ENCODE measurements around the gene FSTL4. TPM values are rescaled to one million over a fixed set of nuclear protein-coding genes. Genes with fewer than 3 reads are reported as not detected.

Gene FSTL4
- total RNA-seq, 1 experiment from 2014 or later, result 0.14 TPM

DNA sequence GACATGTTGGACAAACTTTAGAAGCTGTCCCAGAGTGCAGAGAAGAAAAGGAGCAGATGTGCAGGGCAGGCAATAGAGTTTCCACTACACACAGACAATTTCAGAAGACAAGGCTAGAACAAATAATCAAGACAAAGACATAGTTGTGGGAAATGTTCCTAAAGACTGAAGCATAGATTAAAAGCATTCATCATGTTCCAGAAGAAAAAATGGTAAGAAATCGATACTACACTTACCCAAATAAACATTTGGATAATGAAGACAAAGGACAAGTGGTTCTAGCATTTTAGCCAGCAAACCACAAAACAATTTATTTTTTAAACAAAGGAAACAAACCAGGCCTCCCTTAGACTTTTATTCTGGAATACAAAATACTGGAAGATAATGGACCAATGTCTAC is 97.9 kb downstream of the FSTL4 start:
- peak; percentile 72 for DNase-seq (ENCODE audit: low spot score)

DNA sequence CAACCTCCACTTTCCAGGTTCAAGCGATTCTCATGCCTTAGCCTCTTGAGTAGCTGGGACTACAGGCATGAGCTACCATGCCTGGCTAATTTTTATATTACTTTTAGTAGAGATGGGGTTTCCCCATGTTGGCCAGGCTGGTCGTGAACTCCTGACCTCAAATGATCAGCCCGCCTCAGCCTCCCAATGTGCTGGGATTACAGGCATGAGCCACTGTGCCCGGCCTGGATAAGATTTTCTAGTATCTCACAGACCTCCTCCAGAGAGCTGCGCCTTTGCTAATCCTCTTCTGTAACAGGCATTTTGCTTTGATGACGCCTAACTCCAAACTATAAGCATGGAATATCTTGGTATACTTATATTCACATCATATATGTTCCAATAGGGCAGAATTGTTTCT is 99.4 kb downstream of the FSTL4 start:
- no peak for DNase-seq (ENCODE audit: low spot score)

DNA sequence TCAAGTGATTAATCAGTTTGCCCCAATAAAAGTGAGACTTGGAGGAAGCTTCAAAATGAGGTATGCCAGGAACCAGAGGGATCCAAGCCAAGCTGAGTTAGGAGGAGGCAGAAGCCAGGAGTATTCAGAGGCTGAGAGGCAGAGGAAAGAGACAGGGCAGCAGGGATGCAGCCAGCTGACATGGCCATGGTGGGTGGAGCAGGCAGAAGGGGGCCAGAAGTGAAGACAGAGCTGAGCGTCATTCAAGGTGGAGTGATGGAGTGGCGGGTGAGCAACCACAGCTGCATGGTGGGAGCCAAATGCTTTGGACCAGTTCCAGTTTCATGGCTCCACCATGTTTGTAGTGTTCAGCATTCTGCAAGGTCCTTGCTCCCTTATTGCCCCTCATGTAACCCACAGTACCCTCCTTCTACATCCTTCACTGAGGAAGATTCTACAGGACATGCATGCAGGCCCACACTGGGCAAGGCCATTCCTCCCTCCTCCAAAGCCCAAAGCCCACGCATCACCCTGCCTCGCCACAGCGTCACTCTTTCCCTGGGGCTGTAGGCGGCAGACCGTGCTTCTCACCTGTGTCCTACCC is 100.6 kb downstream of the FSTL4 start:
- DNase-seq (ENCODE audit: low spot score), result no peak

DNA sequence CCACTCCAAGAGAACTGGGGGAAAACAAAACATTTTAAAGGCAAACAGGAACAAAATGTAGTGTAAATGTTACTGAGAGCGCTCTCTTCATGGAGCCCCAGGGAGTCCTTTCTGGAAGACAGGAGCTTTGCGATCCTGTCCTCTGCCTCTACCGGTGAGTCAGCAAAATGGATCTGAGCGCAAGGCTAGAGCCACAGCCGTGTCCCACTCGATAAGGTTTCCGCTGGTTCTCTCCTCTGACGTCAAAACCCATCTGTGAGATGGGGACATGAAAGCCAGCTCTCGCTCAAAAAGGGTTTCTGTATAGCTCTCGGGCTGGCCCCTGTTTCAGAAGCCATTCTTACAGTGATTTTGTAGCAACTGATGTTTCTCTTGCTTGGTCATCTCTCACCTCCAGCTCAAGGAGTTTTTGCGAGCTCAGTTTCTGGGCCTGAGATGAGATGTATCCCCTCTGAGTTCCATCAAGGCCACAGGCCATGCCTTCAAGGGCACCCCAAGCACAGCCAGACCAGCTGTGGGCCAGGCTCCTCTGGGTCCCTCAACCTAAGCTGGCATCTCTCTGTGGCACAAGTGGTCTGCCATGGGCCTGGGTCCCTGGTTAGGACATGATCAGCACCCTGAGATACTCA is 101.6 kb downstream of the FSTL4 start:
- DNase-seq (ENCODE audit: low spot score), result no peak

DNA sequence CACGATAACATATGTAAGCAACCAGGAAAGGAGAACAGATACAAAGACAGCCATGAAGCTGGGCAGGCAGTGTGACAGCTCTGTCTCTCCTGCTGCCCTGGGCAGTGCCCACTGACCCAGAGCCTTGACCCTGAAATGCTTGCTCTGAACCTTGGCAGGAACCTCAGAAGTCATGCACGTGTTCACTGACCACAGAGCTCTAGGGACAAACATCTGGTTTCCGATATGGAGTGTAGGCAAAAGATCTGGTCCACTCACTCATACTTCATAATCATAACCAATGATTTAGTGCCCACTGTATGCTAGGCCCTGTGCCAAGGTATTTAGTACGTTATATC is 102.6 kb downstream of the FSTL4 start:
- no peak for DNase-seq (ENCODE audit: low spot score)

DNA sequence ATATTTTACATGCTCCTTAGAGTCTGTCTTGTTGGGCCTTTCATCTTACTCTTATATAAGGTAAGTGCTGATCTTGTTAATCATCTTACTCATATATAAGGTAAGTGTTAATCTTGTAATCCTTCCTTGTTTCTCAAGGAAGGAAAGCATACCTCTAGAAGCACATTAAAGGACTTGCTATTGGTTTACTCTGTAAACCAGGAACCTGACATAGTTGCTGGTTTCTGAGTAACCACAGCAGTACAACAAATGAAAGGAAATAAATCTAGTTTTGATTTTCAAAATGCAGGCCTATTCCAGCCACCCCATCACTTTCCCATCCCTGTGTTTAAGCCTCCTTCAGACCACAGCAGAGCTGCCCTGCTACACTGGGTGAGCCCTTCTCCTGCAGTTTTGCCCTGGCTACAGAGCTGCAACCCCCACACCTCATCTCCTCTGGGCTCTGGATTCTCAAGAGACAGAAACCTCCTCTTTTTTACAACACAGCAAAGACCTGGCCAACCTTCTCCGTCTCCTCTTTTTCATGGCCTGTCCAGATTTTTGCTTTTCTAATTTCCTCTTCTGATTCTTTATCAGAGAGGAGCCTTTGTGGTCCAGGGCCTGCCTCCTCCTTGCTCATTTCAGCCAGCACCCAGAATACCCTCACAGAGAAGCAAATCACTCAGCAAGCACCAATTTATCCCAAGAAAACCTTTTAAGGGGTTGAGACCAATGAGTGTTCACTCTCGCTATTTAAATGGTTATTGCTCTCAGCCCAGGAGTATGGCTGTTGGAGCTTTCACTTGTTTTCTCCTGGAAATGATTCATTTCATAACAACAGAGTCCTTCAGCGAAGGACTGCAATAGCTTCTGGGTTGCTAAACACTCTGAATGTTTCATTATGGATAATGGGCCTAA is 103.2 kb downstream of the FSTL4 start:
- no peak for DNase-seq (ENCODE audit: low spot score)

DNA sequence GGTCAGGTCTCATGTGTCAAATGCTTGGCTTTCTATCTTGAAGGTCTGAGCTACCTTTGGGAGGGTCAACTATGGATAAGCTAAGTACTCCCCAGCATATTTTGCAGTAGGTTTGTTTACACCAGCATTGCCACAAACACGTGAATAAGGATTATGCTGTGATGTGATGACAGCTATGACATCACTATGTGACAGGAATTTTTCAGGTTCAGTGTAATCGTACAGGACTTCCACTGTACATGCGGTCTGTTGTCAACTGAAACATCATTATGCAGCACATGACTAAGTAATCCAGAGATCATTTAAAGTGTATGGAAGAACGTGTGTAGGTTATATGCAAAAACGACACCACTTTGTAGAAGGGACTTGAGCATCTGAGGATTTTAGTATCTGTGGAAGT is 104.0 kb downstream of the FSTL4 start:
- DNase-seq (ENCODE audit: low spot score), result no peak

DNA sequence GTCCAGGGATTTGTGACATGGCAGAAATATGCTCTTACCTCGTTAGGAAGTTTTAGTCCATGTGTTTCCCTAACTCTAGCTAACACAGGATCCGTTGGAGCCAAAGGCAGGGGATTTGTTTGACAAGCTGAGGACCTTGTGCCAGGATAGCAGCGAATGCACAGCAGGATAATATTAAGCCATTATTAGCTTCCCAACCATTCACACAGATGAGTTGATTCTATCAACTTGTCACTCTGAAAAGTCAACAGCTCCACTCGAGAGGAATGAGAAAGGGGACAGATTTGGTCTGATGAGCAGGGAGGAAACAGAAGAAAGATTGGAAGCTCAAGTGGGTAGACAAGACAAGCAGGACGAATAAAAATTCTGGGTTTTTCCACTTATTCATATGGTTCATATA is 106.2 kb downstream of the FSTL4 start:
- no peak for DNase-seq (ENCODE audit: low spot score)

DNA sequence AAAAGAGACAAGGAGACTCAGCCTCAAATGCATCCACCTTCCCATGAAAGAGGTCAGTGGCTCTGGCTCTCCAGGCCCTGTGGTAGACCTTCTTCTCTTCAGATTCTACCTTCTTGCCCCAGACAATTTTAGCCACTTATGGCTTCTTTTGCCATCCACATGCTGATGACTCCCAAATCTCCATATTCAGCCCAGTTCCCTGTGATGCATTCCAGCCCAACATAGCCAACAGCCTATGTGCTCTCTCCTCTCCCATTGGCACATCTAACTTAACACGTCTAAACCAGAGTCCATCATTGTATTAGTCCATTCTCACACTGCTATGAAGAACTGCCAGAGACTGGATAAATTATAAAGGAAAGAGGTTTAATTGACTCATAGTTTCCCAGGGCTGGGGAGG is 108.8 kb downstream of the FSTL4 start:
- DNase-seq (ENCODE audit: low spot score), result no peak

DNA sequence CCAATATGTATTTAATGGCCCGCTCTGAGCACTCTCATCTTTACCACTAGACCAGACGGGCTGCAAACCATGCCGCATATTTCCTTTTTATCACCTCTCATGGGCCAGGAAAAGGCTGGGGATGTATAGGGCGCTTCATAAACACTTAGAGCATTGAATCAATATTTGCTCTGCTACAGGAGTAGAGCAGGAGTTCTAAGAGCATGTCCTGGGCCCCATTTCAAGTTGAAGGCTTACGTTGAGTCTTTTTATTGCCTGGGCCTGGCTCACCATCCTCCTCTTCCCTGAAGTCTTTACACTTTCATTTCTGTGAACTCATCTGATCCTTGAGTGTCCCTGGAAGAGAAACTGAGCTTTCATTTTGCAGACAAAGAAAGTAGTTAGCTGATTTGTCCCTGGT is 112.4 kb downstream of the FSTL4 start:
- DNase-seq (ENCODE audit: low spot score), result no peak

DNA sequence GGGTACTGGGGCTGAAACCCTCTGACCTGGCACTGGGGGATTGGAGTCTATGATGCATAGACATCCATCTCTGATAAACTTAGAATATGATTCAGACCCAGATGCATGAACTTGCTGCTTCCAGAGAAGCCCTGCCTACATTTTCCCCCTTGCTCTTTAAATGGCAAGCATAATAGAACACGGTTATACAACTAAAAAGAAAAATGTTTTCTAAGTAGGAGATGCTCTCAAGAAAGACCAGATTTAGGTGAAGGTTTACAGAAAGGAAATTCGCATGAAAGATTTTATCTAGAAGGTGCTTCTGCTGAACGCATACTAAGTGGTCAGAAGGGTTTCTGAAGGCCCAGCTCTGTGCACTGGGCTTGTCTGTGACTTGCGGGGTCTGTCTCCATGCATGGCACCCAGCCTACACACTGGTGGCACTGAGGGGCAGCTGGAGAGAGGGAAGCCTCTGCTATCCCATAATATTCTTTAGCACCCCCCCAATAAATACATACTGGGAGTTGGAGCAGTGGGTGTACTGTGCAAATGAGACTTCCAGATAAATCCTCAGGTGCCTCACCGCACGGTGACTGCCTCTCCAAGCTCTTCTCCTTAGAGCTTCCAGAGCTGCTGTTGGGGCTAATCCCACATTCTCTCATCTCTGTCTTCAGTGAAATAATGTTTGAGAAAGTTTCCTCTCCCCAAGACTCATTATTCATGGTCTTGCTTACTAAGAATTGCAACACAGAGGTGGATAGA is 114.6 kb downstream of the FSTL4 start:
- DNase-seq (ENCODE audit: low spot score), result no peak

DNA sequence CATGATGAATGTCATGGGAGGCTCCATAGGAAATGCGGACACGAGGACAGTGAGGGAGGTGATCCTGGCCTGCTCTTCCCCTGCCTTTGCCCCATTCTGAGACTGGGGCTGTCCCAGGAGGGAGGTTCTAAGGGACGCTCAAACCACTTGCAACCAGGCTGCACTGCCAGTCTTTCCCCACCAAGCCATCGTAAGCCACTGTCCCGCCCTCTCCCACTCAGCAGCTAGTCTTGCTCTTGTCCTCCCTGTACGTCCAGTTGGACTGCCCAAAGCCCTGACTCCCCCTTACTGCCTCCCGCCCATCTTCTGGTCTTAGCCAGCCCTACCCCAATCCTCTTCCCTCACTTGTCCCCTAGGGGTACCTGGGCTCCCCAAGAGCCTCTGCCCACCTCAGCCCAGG is 115.7 kb downstream of the FSTL4 start:
- DNase-seq (ENCODE audit: low spot score), result no peak

DNA sequence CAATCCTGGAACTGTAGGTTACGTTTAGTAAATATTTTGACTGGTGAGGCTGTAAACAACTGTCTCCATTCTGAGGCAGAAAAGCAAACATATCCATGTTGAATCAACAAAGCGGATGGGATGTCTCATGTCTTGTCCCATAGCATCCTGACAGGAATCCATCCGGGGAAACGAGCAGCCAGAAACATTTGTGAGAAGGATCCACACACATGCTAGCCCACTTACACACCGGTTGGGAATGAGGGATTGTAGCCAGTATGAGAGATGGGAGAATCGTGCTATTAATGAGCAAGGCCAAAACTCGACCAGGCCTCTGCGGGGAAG is 117.5 kb downstream of the FSTL4 start:
- no peak for DNase-seq (ENCODE audit: low spot score)

DNA sequence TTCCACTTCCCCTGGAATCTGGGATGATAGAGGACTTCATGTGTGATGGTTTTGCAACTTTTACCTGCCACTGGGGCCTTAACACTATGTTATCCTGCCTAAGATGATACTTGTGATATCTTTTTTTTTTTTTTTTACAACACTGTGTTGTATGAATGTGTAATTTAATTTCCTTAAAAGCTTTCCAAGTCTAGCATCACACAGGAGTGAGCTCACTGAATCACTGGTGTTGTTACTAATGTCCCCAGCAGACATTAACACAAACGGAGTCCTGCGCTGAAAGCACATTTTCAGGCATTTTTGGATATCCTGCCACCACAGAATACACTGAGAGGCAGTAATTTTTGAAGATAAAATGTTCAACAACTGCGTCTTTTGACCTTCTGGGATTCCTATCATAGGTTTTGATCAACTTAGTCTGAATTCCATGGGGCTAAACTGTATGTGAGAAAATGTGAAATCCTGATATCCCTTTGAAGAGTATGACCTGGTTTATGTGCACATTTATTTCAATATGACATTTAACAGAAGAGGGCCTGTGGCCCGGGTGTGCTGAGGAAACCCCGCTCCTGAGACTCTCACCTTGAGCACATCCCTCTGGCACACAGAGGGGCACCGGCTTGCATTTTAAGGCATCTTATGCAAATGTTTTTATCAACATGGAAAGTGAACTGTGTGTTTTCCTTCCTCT is 118.0 kb downstream of the FSTL4 start:
- no peak for DNase-seq (ENCODE audit: low spot score)

DNA sequence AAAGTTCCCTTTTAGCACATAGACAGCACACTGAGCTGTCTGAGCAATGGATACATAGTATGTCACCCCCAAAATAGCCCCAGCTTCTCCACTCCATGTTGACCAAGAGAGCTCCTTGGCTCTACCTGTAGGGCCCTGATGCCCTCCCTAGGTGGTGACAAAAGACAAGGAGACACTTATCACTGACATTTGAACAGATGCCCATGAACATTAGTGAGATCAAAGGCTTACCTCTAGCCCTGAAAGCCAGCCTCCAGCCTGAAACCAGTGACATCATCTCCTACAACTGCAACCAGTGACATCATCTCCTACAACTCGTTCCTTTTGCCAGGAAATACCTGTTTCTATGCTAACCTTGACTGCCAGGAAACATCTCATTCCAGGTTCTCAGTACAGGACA is 122.7 kb downstream of the FSTL4 start:
- DNase-seq (ENCODE audit: low spot score), result no peak

DNA sequence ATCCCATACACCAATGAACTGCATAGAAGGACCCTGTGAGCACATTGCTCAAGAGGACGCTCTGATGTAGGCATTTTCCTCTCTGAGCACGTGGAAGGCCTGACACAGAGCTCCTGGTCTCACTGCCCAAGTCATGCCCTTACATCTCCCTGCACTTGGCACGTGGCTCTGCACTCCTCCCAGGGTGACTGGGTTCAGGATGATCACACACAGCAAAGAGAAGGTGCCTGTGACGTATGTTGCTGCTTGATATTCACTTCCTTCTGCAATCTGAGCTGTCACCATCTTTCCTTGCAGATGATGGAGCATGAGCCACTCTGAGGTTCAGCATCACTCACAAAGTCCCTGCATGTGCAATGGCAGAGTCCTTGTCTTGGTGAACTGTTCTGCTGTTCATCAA is 125.2 kb downstream of the FSTL4 start:
- DNase-seq (ENCODE audit: low spot score), result no peak

DNA sequence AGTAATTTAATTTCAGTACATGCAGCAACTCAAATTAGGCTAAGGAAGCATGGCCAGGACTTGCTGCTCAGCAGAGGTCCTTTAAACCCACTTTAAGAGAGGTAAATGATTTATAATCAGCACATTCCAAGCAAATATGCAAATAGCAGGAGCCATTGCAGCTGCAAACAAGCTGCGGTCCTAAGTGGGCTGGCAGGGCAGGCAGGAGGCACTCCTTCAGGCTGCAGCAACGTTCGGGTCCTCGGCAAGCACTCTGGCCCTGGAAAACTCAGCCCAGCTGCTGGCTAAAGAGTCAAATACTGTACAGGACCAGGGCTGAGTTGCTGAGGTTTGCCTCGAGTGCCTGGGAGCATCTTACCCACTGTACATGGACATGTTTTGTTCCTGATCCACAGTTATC is 126.9 kb downstream of the FSTL4 start:
- DNase-seq (ENCODE audit: low spot score), result no peak

DNA sequence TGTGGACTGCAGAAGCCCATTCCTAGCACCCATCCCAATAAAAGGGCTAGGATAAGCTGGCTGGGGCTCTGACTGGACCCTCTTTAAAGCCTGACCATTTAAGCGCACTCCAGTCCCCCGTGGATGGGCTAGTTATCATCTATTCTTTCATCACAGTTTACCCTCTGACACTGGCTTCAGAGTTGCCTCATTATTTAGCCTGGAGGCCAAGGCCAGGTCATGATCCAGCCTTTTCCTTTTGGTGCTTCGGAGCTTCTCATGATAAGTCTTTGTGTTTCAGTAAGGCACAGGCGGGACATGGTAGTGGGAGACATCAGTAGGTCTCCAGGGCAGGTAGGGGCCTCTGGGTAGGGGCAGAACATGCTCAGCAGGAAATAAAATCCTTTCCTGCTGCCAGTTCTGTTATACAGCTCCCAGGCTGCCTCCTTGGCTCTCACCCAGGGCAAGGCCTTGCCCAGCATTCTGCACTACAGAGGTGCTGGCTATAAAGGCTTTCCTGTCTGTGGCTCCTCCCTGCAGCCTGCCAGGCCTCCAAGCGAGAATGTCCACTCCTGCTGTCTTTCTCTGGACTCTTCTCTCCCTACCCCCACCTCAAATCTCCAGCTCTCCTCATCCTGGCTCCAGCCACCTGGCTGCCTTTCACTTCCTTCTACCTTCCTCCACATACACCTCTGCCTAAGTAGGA is 128.8 kb downstream of the FSTL4 start:
- no peak for DNase-seq (ENCODE audit: low spot score)

DNA sequence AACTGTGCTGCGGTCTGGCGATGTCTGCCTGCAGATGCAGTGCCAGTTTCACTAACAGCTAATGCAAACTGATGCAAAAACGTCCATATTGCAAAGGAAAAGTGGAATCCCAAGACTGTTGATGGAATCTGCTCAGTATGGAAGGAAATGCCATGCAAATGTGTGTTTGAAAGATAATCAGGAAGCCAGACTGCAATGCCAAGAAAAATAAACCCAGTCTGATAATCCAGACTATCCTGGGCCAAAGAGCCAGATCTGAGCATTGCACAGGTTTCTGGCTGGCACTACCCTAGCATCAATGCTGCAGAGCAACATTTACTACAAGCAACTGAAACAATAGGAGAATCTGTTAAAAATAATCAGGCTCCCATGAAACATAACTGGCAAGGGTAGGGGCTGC is 130.3 kb downstream of the FSTL4 start:
- DNase-seq (ENCODE audit: low spot score), result no peak

DNA sequence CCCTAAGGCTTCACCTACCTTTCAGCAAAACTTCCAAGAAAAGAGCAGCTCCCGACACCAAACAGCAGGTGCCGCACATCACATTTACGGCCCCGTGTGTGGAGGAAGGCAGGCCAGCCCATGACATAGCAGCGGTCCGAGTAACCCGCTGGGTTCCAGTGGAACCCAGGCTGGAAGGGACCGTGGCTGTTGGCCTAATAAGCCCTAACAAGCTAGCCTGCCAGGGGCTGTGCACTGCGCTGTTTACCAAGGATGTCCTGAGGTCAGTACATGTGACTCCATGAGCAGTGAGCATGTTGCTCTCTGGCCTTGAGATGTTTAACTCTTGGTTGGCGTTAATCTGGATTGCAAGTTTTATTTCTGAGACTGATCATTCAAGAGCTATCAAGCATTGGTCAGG is 131.5 kb downstream of the FSTL4 start:
- DNase-seq (ENCODE audit: low spot score), result no peak

DNA sequence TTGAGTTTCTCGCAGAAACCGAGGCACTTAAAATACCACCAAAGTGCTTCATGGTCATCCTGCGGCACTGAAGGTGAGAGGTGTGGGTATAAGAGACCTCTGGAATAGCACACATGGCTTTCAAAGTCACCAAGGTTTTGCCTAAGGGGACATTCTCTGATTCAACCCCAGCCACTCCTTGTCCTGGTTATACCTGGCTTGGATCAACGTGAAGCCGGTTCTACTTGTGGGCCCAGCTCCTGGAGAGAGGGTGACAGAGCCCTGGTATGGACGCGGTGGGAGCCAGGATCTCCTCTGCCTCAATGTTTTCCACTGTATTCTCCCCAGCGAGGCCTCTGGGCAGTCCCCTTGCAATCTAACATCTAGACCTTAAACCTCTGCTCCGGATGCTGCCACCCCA is 132.0 kb downstream of the FSTL4 start:
- no peak for DNase-seq (ENCODE audit: low spot score)

All from H4 (cell line).